Activated T-cell treated with anti-CD3 and anti-CD28 coated beads, Interleukin-2, amount 50 U/mL, for 24 hours (primary cell): Measurements from ENCODE around the gene AMBRA1.
A peak's percentile ranks its signal among the peaks of the same experiment; 100 is the strongest.
"Not testable (repeated sequence)": the region's sequence is repeated elsewhere in the genome, so short reads cannot be mapped to it uniquely, and the experiment has no call there.

Experiments used
- DNase-seq: peaks from one replicate; pipeline ENCODE4 v3.0.0-alpha.2; 2020
- H3K27ac Mint-ChIP-seq: 2 replicates; pipeline ENCODE4 v1.8.0; 2020; ENCODE audit warnings: mild to moderate bottlenecking, mixed read lengths
- H3K27me3 Mint-ChIP-seq: 2 replicates; pipeline ENCODE4 v1.8.0; 2020; ENCODE audit warnings: mixed read lengths
- H3K36me3 Mint-ChIP-seq: 2 replicates; pipeline ENCODE4 v1.8.0; 2020; ENCODE audit warnings: low read depth, mixed read lengths
- H3K4me1 Mint-ChIP-seq: 2 replicates; pipeline ENCODE4 v1.8.0; 2020; ENCODE audit warnings: low read depth, mixed read lengths
- H3K4me3 Mint-ChIP-seq: 2 replicates; pipeline ENCODE4 v1.8.0; 2020; ENCODE audit warnings: mild to moderate bottlenecking, moderate library complexity, mixed read lengths
- H3K9me3 Mint-ChIP-seq: 2 replicates; pipeline ENCODE4 v1.8.0; 2020; ENCODE audit warnings: mixed read lengths

Gene AMBRA1

GRCh38 chr11:46522682-46523281 is 71.0 kb downstream of the AMBRA1 start:
- DNase-seq, result no peak
- Mint-ChIP-seq H3K36me3 (peaks cover 12% of the 10 kb centered on the region), H3K4me3 (no peak overlapping the region), H3K9me3 (peaks cover 7% of the 10 kb centered on the region), H3K27me3 (no peaks in the 10 kb centered on the region), H3K4me1 (peaks cover 31% of the 10 kb centered on the region), H3K27ac (peak overlapping the region; percentile 64)

DNA sequence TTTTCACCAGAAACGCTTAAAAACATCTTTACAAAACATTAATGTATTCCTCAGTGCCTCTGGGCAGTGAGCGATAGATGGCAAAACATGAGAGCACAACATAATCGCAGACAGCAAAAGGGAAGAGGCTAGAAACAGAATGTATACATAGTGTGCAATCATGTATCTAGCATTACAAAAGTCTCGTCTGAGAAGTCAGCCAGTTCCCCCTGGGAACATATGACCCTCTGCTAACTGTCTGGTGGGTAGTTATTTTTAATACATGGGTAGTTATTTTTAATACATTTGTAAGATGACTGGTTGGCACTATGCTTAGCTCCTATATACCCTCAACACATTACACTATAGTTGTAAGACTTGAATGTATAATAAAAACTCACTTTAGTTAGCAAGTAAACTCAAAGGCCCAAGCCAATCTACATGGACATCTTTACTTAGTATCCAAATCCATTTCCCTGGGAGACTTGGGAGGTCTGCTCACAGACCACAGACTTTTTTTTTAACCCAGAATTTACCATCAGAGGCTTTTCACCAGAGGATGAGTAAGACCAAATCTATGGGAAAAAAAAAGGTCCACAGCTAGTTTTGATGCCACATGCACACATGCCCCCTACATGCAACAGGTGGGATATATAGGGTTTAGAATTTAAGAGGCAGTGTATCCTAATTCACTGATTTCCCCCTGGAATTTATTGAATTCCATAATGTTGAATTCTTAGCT is 71.7 kb downstream of the AMBRA1 start:
- Mint-ChIP-seq H3K4me1 (peaks cover 27% of the 10 kb centered on the region), H3K27me3 (no peaks in the 10 kb centered on the region), H3K4me3 (no peak overlapping the region), H3K27ac (no peak overlapping the region), H3K9me3 (peaks cover 7% of the 10 kb centered on the region), H3K36me3 (peaks cover 7% of the 10 kb centered on the region)
- no peak for DNase-seq

GRCh38 chr11:46520971-46521745 is 72.7 kb downstream of the AMBRA1 start:
- no peak overlapping the region for H3K4me3 Mint-ChIP-seq
- H3K4me1 Mint-ChIP-seq, result peaks cover 21% of the 10 kb centered on the region
- no peak overlapping the region for H3K27ac Mint-ChIP-seq
- no peaks in the 10 kb centered on the region for H3K9me3 Mint-ChIP-seq
- H3K27me3 Mint-ChIP-seq, result no peaks in the 10 kb centered on the region
- no peaks in the 10 kb centered on the region for H3K36me3 Mint-ChIP-seq
- no peak for DNase-seq

- Mint-ChIP-seq H3K27ac (no peak overlapping the region), H3K9me3 (no peaks in the 10 kb centered on the region)
These were observed 74.5 kb downstream of the AMBRA1 start for GRCh38 chr11:46519351-46519750.

GRCh38 chr11:46518928-46519327 is 74.9 kb downstream of the AMBRA1 start:
- H3K27me3 Mint-ChIP-seq, H3K27ac Mint-ChIP-seq, H3K36me3 Mint-ChIP-seq, DNase-seq, H3K9me3 Mint-ChIP-seq, H3K4me3 Mint-ChIP-seq: not testable (repeated sequence)
- peaks cover 24% of the 10 kb centered on the region for H3K4me1 Mint-ChIP-seq

More at GRCh38 chr11:46519351-46519750, 74.5 kb downstream of the AMBRA1 start:
- H3K27me3 Mint-ChIP-seq, result no peaks in the 10 kb centered on the region
- H3K36me3 Mint-ChIP-seq, result peaks cover 1% of the 10 kb centered on the region
- no peak for DNase-seq
- peaks cover 21% of the 10 kb centered on the region for H3K4me1 Mint-ChIP-seq
- no peak overlapping the region for H3K4me3 Mint-ChIP-seq

- Mint-ChIP-seq H3K9me3 (no peaks in the 10 kb centered on the region), H3K4me1 (peaks cover 8% of the 10 kb centered on the region), H3K27ac (peak overlapping the region; percentile 19), H3K4me3 (no peak overlapping the region), H3K27me3 (no peaks in the 10 kb centered on the region), H3K36me3 (peaks cover 20% of the 10 kb centered on the region)
- no peak for DNase-seq
These were observed 79.5 kb downstream of the AMBRA1 start for GRCh38 chr11:46514370-46514769.

- Mint-ChIP-seq H3K9me3 (no peaks in the 10 kb centered on the region), H3K27me3 (no peaks in the 10 kb centered on the region), H3K4me3 (no peak overlapping the region), H3K27ac (peak overlapping the region; percentile 6), H3K36me3 (peaks cover 23% of the 10 kb centered on the region), H3K4me1 (peaks cover 7% of the 10 kb centered on the region)
- DNase-seq, result no peak
These were observed 79.9 kb downstream of the AMBRA1 start for GRCh38 chr11:46513934-46514342.

- no peaks in the 10 kb centered on the region for H3K27me3 Mint-ChIP-seq
- H3K4me1 Mint-ChIP-seq, result peaks cover 6% of the 10 kb centered on the region
- peaks cover 39% of the 10 kb centered on the region for H3K36me3 Mint-ChIP-seq
- peak overlapping the region; percentile 8 for H3K27ac Mint-ChIP-seq
- no peaks in the 10 kb centered on the region for H3K9me3 Mint-ChIP-seq
- no peak overlapping the region for H3K4me3 Mint-ChIP-seq
- no peak for DNase-seq
These were observed 81.5 kb downstream of the AMBRA1 start for GRCh38 chr11:46512261-46512881.

- H3K36me3 Mint-ChIP-seq, result peaks cover 44% of the 10 kb centered on the region
- H3K27me3 Mint-ChIP-seq, result no peaks in the 10 kb centered on the region
- H3K4me3 Mint-ChIP-seq, result no peak overlapping the region
- no peaks in the 10 kb centered on the region for H3K9me3 Mint-ChIP-seq
- peak overlapping the region; percentile 1 for H3K27ac Mint-ChIP-seq
- DNase-seq, result no peak
- H3K4me1 Mint-ChIP-seq, result peaks cover 9% of the 10 kb centered on the region
These were observed 82.5 kb downstream of the AMBRA1 start for GRCh38 chr11:46511342-46511741.

GRCh38 chr11:46508360-46508759 is 85.5 kb downstream of the AMBRA1 start:
- Mint-ChIP-seq H3K4me1 (peaks cover 25% of the 10 kb centered on the region), H3K27me3 (no peaks in the 10 kb centered on the region), H3K27ac (no peak overlapping the region), H3K36me3 (peaks cover 65% of the 10 kb centered on the region), H3K4me3 (no peak overlapping the region), H3K9me3 (no peaks in the 10 kb centered on the region)
- DNase-seq, result no peak

DNA sequence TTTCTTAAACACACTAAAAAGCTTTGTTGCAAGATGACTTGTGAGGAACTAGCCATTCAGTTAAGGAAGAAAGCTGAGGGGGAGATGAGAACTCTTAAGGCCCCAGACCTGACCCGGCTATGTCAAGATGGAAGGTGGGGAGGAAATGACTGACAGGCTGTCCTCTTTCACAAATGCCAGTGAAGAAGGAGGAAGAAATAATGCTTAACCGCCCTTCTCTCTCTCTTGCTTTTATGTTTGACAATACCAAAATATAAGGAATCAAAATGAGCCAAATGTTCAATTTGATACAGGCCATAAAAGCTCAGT is 87.4 kb downstream of the AMBRA1 start:
- Mint-ChIP-seq H3K27me3 (no peaks in the 10 kb centered on the region), H3K27ac (peak overlapping the region; percentile 51), H3K36me3 (peaks cover 62% of the 10 kb centered on the region), H3K4me1 (peaks cover 32% of the 10 kb centered on the region), H3K9me3 (no peaks in the 10 kb centered on the region), H3K4me3 (no peak overlapping the region)
- no peak for DNase-seq

- H3K4me3 Mint-ChIP-seq, result no peak overlapping the region
- no peaks in the 10 kb centered on the region for H3K27me3 Mint-ChIP-seq
- DNase-seq, result no peak
- H3K27ac Mint-ChIP-seq, result peak overlapping the region; percentile 61
- peaks cover 29% of the 10 kb centered on the region for H3K4me1 Mint-ChIP-seq
- no peaks in the 10 kb centered on the region for H3K9me3 Mint-ChIP-seq
- H3K36me3 Mint-ChIP-seq, result peaks cover 62% of the 10 kb centered on the region
These were observed 87.9 kb downstream of the AMBRA1 start for GRCh38 chr11:46505741-46506482.

DNA sequence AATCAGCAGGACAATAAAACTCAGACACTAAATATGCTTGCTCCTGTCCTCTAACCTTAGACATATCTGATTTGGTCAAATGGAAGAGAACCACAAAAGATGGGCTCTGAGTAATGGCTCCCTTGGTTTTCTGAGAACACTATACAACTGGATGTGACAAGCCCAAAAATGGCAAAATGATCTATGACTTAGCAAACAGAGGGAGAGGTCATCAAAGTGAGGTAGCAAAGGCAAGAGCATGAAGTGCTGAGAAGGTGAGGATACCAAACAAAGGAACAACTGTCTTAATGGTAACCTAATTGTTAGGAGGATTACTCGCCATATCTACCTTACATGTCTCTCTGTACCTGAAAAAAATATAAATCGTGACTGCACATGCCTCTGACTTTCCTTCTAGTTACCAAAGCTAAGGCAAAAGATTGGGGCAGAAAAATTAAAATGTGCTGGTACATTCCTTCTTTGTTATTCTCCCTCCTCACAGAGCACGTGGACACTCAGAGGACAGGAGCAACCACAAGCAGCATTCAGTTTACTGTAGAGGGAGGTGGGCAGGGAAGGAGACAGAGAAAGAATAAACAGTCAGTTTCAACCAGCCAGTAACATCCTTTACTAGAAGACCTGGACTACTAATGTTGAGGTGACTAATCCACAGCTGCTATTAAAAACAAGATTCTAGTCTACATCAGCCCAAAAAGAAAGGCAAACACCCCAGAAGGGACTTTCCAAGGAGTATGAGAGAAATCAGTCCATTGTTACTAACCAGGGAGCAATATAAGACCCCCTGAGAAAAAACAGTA is 88.8 kb downstream of the AMBRA1 start:
- Mint-ChIP-seq H3K4me1 (peaks cover 29% of the 10 kb centered on the region), H3K36me3 (peaks cover 61% of the 10 kb centered on the region), H3K4me3 (no peak overlapping the region), H3K27me3 (no peaks in the 10 kb centered on the region), H3K9me3 (no peaks in the 10 kb centered on the region), H3K27ac (peak overlapping the region; percentile 61)
- DNase-seq, result no peak
